GM18520 (cell line): ENCODE measurements around the gene CRYBA2.

Experiments
- ATAC-seq: cut with Tn5 transposase; IDR thresholded peaks from one replicate; pipeline ENCODE4 v1.9.1; 2021; ENCODE audit not compliant: unreplicated experiment

Gene CRYBA2

DNA sequence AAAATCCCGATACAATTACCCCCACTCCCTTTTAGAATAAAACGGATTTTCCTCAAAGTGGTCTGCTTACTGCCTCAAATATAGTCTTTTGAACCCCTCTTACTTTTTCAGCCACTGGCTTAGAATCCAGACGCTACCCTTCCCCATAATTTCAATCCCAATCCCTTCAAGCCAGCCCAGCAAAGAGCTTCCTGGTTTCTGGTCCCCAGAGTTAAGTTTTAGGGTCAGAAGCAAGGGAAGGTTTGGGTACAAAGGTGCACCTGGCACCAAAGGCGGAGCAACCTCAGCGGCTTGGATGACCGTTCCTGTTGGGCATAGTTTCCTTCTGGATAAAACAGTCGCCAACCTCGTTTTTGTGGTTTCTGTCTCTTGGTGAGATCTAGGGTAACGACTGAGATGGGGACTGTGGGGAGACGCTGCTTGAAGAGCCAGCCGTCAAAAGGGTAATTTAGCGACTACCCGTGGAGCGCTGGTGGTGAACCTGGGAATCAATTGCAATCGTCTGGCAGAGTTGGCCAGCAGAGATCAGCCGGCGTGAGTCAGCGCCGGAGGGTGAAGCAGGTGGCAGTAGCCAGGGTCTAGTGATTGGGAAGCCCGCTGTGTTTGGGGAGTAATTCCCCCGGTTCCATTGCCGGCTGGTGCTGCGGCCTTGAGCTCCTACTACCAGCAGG is 9.8 kb downstream of the CRYBA2 start:
- ATAC-seq = no peak

DNA sequence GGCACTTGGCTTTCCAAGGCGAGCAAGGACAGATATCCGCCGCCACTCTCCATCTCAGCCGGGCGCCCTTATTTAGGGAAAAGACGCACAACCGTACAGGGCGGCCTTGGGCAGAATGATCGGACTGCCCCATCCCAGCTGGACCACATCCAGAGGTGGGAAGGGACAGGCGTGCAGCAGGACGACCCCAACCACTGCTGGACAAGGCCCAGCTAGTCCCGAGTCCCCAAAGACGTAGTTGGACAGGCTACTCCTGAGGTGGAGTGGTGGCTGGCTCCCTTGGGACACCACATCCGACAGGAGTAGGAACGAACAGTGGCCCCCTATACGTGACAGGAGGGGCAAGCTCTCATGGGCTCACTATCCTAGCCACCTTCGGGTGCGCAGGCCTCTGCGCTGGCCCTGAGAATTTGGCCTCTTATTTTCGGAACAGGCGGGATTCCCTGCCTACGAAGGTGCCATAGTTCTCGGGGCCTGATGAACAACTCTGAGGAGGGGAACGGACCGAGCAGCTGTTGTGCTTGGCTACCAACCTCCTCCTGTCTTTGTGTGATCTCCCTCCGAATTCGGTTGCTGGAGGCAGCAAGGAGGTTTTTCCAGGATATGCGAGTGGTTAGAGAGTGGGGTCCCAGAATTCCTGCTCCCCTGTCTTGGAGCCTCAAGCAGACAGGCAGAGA is 10.5 kb downstream of the CRYBA2 start:
- ATAC-seq = no peak

DNA sequence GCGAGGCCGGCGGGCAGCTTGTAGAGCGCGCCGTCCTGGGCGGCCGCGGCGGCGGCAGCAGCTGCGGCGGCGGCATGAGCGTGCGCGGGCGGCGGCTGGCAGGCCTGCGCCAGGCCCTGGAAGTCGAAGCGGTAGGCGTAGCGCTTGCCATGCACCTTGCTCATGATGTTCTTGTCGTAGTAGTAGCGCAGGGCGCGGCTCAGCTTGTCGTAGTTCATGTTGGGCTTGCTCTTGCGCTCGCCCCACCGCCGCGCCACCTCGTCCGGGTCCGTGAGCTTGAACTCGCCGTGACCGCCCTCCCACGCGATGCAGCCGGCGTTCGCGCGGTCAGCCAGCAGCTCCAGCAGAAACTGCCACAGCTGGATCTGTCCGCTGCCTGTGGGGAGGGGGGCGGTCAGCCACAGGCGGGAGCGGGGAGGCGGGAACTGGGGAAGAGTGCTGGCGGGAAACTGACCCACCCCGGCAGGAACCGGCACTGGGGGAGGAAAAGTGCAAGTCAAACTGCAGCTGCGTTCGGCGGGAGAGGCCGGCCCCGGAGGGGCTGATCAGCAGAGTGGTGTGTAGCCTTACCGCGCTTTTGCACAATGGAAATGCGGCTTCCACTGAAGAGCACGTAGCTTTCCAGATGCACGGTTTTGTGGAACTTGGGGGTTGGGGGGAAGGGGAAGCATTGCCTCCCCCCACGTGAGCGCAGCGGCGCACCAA is 11.2 kb downstream of the CRYBA2 start:
- ATAC-seq = no peak

DNA sequence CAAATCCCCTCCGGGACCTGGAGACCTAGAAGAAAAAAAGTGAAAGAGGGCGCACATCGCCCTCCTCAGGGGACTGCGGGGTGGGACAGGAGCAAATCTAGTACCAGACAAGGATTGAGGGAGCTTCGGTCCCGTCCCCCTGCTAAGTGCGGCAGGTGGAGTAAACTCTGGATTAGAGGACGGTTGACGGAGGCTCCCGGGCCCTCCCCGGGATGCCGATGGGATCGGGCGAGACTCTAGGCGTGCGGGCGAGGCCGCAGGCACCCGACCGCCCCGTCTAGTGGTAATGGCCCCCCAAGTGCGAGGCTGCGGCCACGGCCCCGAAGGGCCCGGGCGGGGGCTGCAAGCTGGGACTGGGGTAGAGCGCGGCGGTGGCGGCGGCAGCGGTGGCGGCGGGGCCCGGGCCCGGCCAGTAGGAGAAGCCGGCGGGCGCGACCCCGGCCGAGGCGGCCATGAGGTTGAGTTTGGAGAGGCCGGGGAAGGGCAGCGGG is 11.8 kb downstream of the CRYBA2 start:
- ATAC-seq = no peak

DNA sequence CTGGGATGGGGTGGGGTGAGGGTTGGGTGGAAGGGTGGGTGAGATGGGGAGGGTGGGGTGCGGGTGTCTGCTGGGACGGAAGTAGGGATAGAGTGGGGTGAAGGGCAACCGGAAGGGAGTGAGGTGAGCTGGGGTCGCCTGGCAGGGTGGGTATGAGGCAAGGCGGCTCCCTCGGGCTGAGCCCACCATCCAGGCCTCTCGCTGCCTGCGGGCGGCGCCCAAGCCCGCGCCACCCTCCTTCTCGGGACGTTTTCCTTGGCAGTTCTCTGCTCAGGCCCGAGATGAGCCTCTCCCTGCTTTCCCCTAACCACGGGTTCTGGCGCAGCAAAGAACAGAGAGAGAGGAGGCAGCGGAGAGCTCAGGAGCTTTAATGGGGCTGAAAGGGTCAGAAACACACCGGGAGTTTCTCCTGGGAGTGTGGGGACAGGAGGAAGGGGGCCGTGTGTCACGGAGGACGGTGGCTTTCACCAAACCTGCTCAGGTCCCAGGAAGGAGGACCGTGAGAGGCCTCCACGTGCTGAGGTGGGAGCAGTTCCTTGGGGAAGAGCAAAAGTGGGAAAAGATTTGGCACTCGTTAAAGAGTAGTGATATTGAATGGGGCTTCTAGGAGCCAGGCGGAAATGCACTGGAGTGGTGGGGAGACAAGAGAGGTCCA is 12.4 kb downstream of the CRYBA2 start:
- ATAC-seq = no peak

DNA sequence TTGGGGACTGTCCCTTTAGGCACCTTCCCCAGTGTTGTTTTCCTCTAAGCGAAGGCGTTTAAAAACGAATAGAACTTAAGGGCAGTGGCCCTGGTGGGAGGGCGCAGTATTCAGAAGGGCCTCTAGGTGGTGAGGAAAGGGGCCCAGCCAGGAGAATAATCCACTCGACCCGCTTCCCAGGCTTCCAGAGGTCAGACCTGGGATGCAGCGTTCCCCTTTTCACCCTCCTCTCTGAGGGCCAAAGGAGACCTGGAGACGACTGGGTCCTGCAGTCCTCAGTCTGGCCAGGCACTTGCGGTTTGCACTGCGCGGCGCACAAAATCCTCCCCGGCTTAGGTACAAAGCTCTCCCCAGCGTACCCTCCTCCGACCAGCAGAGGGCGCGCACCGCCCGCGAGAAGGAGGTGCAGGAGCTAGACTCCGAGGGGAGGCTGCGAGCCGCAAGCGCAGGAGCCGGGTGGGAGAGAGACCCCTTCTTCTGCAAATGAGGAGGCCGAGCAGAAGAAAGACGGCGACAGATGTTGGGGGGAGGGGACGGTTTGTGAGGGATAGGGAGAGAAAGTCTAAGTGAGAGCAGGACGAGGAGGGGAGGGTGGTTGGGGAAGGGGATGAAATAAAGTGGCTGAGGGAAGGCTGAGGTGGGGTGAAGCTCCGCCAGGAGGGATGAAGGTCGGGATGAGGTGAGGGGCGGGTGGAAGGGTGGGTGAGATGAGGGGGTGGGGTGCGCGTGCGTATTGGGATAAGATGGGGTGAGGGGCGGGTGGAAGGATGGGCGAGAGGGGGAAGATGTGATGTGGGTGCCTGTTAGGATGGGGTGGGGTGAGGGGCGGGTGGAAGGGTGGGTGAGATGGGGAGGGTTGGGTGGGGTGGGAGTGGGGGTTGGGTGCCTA is 13.1 kb downstream of the CRYBA2 start:
- ATAC-seq = peak; percentile 74

DNA sequence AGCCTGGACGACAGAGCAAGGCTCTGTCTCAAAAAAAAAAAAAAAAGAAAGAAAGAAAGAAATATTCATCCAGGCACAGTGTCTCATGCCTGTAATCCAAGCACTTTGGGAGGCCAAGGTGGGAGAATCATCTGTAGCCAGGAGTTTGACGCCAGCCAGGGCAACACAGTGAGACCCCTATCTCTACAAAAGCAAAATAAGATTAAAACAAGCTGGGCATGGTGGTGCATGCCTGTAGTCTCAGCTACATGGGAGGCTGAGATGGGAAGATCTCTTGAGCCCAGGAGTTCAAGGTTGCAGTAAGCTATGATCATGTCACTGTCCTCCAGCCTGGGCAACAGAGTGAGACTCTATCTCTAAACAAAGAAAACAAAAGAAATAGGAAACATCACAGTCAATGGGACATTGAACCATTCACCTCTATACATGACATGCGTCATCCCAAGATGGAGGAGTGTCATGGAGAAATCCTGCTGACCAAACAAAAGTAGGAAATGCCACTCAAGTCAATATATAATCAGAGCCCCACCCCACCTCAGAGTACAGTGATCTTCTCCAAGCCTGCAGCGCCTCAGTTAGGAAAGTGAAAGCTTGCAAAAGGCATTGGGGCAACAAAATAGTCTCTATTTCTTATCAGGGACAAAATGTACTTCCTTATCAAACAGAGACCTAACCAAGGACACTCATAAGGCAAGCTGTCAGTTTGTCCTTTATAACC is 18.0 kb downstream of the CRYBA2 start:
- ATAC-seq = no peak

DNA sequence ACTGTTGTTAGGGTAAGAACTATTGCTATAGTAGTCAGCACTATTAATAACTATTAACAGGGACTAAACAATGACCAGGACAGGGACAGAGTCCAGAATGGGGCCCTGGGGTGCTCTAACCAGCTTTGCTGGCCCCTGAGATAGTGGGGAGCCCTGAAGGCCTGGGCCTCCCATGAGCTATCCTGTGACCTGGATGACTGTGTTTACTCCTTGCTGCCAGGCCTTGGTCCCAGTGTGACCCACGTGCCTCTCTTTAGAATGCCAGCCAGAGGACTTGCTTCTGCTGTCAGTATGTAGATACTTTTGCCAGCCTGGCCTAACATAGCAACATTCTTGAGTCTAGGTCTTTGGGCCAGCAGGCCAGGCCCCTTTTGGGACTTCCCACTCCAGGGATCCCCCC is 22.3 kb downstream of the CRYBA2 start:
- ATAC-seq = no peak

DNA sequence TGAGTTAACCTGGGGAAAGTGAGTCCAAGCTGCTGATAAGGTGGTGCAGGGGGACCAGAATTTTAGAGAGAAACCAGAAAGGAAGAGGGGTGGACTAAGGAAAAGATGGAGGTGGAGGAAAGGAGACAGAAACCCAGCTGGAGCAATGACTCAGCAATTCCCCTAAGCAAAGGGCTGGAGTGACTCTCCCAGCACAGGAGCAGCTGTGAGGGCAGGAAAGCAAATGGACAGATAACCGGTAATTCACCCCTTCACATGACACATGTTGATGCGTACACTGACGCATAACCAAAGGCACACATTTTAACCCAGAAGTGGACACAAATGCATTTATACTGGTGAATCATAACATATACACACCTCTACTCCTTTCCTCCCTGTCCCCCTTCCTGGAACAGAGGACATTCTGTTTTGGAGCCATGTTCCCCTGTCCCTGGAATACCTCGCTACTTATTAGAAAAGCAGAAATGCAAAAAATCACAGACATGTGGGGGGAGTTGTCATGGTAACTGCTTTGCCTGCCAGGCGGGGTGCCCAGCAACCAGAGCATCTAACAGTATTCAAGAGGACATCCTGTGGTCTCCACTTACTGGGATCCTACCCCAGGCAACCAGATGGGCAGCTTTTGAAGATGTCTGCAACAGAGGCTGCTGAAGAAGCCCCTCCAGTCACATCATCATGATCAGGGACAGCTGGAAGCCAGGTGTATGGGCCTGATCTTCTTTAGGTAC is 29.0 kb downstream of the CRYBA2 start:
- no peak for ATAC-seq

DNA sequence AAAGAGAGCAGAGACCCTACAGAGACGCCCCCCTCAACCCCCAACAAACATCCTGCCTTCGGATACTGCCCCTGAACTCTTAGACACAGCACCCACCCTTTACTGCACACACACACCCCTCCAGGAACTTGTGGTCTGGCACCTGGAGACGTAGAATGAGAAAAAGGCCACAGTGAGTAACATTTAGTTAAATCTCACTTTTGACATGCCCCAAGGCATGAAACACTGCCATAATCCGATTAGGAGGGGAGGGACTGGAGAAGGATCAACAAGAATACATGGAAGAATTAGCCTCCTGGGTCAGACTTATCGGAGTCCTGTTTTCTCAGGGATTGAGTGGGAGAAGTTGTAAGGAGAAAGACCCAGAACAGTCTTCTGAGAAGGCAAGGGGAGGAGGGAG is 29.6 kb downstream of the CRYBA2 start:
- no peak for ATAC-seq

DNA sequence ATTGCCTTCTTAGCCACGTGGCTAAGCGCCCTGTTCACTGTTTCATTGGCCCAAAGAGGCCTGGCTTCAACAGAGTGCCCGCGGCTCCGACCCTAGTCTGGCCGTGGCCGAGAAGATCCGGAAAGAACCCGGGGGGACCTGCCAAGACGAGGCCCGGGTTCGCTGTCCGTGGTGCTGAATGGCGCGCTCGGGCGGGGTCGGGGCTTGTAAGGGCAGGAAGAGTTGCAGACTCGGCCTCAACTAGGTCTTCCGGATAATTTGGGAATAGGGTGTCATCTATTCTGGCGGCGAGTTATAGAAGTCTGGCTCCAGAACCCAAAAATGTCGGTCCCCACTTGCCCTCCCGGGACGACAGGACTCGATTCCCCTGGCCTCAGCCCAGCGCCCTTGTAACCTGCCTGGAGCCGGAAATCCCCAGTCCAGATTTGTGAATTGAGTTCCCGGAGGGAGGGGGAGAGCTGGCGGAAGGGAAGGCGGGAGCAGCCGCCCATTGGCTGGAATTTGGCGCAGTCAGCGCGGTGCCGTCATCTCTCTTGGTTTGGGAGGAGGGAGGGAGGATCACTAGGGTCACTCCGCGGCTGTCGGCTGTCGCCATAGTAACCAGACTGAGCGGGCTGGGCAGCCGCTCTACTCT is 30.2 kb downstream of the CRYBA2 start:
- ATAC-seq = no peak

DNA sequence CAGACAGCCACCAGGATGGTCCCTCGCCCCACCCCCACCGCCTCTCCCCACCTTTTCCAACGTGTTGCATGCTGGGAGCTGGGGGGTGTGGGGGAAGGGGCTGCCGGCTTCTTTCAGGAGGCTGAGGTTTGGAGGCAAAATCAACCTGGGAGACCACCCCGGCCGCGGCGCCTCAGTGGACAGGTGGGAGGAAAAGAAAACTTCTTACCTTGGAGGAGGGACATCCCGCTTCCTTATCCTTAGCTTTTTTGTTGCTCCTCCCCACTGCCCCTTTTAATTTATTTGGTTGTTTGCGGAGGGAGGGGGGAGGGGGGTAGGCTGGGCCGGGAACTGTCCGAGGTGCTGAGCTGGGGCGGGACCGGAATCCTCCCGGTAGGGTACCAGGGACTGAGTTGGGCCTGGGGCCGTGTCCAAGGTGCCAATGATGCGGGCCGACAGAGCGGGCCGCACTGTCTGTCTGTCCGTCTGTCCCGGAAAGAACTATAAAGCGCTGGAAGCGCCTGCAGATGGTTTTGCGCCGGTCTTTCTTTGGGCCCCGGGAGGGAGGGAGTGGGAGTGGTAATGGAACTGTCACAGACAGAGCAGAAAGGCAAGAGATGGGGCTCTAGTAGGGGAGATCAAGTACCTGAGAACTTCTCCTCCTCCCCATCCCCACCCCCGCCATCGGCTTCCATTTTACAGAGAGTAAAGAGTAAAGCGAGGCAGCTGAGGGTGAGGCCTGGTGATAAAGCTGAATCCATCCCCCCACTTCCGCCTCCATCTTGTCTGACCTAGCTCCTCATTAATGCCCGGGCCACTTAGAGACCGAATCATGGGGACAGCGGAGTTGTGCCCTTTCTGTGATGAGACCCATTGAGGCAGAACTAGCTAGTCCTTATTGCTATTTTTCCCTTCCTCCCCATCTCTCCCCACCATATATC is 31.3 kb downstream of the CRYBA2 start:
- no peak for ATAC-seq

DNA sequence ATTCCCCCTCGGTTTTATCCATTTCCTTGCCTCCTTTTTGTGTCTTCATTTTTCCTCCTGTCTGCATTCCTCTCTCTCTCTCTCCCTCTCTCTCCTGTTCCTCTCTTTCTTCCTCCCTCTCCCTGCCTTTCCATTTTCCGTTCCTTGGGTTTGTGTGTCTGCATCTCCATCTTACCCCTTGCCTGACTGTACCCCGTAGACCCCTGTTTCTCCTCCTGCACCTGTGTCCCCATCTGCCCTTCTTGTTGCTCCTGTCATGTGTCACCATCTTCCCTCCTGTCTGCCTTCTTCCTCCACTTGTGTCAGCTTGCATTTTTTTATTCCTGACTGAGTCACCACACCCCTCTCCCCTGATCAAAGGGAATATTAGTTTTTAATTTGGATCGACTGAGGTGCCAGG is 32.0 kb downstream of the CRYBA2 start:
- no peak for ATAC-seq

DNA sequence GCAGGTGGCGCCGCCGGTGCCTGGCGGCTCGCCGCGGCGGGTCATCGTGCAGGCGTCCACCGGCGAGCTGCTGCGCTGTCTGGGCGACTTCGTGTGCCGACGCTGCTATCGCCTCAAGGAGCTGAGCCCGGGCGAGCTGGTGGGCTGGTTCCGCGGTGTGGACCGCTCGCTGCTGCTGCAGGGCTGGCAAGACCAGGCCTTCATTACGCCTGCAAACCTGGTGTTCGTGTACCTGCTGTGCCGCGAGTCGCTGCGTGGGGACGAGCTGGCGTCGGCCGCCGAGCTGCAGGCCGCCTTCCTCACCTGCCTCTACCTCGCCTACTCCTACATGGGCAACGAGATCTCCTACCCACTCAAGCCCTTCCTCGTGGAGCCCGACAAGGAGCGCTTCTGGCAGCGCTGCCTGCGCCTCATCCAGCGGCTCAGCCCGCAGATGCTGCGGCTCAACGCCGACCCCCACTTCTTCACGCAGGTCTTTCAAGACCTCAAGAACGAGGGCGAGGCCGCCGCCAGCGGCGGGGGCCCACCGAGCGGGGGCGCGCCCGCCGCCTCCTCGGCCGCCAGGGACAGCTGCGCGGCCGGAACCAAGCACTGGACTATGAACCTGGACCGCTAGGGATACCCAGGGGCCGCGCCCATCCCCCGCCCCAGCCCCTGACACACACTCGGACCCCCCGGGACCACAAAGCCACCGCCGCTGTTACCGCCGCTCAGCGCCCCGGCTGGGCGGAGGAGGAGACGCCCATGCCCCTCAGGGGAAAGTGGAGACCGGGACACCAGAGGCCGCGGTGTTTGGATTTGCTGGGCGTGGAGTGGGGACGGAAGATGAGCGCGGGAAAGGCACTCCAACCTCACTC is 32.7 kb downstream of the CRYBA2 start:
- ATAC-seq = no peak

DNA sequence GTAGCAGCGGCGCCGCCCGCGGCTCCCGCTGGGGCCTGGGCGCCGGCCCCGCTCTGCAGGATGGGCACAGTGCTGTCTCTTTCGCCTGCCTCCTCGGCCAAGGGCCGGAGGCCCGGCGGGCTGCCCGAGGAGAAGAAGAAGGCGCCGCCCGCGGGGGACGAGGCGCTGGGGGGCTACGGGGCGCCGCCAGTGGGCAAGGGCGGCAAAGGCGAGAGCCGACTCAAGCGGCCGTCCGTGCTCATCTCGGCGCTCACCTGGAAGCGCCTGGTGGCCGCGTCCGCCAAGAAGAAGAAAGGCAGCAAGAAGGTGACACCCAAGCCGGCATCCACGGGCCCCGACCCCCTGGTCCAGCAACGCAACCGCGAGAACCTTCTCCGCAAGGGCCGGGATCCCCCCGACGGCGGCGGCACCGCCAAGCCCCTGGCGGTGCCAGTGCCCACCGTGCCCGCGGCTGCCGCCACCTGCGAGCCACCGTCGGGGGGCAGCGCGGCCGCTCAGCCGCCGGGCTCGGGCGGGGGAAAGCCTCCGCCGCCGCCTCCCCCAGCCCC is 33.4 kb downstream of the CRYBA2 start:
- ATAC-seq = no peak

DNA sequence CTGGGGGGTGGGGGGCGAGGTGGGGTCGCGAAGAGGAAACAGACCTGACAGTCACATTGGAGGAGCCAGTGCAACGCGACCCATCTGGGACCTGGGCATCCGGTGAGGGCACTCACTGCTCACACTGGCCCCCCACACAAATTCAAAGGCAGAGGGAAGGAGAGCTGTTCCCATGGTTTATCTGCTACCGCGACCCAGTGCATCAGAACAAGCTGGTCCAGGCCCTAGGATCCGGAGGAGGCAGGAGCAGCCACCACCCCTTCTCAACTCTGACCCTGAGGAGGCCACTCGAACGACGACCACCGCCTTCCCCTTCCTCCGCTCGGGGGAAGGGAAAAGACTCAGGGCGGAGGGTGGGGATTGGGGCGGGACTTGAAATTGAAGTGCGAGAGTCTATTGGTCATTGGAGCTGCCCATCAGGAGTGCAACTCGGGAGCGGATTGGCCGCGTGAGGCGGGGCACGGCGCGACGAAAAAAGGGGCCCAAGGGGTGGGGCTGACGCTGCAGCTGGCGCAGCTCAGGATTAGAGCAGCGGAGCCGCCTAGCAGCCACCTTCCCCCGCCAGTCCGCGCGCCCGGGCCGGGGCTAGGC is 34.0 kb downstream of the CRYBA2 start, which contains the start of gene CDK5R2:
TSS of gene CDK5R2 (plus strand) at position 526 of the 591 bp plus-strand sequence. CDS start 155 bp downstream, outside the sequence.
- peak; percentile 96 for ATAC-seq
